H1 (cell line): ENCODE measurements around the gene ZBED4. TPM values are rescaled to one million over a fixed set of nuclear protein-coding genes. Genes with fewer than 3 reads are reported as not detected.

Experiments
- GABPA ChIP-seq: IDR thresholded peaks from 2 replicates; pipeline ENCODE4 v1.6.1; 2011; ENCODE audit warnings: mild to moderate bottlenecking, low read length, moderate library complexity, borderline replicate concordance; ENCODE audit not compliant: insufficient read depth
- RFX5 ChIP-seq: IDR thresholded peaks from 2 replicates; pipeline ENCODE4 v1.6.1; 2011; ENCODE audit warnings: low read depth, low read length, improper control_type of control experiment, borderline replicate concordance
- TCF12 ChIP-seq: IDR thresholded peaks from 2 replicates; pipeline ENCODE4 v1.6.1; 2011; ENCODE audit warnings: low read depth, mild to moderate bottlenecking, low read length
- YY1 ChIP-seq: IDR thresholded peaks from 2 replicates; pipeline ENCODE4 v1.6.1; 2011; ENCODE audit warnings: low read depth, mild to moderate bottlenecking, low read length
- polyA plus RNA-seq, 7 experiments: library from polyadenylated mRNA; depleted of rRNA in 3 of 7; stranded (reverse) in 5 of 7; unstranded in 2 of 7; fragments of >200 nt in 5 of 7; fragments of 200-250 nt in 2 of 7; gene quantifications; 1 replicate in 5 of 7; 2 replicates in 1 of 7; 4 replicates in 1 of 7; pipeline versions ENCODE4 v1.2.1 to v1.2.3, GENCODE V29; 2011 to 2013; ENCODE audit warnings: missing spikeins in 2 of 7, mixed read lengths in 2 of 7
- total RNA-seq: library from RNA; stranded (reverse); fragmentation: NEBNext Ultra II Directional; extraction: Animal tissue kit (Norgen Biotek cat#: 25700); gene quantifications from 2 replicates; pipeline ENCODE4 v1.2.1, GENCODE V29; 2021
- TF ChIP-seq, protein P1 (sequence below): IDR thresholded peaks from 2 replicates; pipeline ENCODE4 v1.6.1; 2012; ENCODE audit warnings: inconsistent platforms

ZBED4 gene
- total and polyA plus RNA-seq, 2 of the 8 experiments (the other 6 are each of a cell fraction or from before 2014, with no cell fraction given), result 11.0 to 28.3 TPM

DNA sequence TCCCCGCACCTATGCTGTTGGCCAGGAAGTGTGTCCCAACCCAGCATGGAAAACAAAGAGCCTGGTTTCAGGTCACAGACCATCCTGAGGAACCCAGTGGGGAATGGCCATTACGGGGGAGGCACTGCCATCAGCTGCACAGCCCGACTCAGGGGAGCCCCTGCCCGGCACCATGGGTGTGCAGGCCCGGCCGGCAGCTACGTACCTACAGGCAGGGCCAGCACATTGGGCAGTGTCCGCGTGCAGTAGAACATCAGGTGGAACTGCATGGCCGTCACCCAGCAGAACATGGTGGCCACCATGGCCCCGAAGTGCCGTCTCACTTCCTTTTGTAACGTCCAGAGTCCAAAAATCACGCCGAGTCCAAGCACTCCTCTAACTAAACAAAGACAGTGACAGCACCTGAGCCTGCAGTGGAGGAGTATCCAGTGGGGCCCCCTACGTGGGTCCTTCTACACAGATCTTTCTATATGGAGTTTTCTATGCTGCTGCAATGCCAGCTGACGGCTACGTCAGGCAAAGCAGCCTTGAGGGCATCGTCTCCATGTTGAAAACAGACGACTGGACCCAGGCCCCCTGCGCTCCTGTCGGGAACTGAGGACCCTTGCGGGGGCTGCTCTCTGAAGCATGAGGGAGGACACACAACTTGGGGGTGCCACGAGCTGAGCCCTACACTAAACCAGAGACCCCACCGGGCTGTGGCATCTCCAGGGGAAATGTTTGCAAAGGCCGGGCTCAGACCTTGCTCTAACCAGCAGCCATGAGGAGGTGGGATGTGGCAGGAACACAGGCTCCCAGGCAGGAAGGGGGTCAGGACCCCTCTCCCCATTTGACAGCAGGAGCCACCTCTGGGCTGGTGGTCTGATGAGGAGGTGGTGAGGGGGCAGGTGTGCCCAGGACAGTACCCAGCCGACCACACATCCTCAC is 56.8 kb downstream of the ZBED4 start (continued):
- TF ChIP-seq TCF12 (no peak), GABPA (no peak), YY1 (no peak), RFX5 (no peak)
- TF ChIP-seq, protein P1, sequence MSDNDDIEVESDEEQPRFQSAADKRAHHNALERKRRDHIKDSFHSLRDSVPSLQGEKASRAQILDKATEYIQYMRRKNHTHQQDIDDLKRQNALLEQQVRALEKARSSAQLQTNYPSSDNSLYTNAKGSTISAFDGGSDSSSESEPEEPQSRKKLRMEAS, result no peak
